ENCODE measurements around the gene DLG2. TPM values are rescaled to one million over a fixed set of nuclear protein-coding genes. Genes with fewer than 3 reads are reported as not detected.

DLG2 gene
- total RNA-seq, 4 donors from 2014 or later, result 0.18 to 8.3 (median 2.5) TPM

GRCh38 chr11:85558411-85558810, 68.7 kb downstream of the DLG2 start:
- H3K4me3 ChIP-seq, result no peak overlapping the region
- no peaks in the 10 kb centered on the region for H3K36me3 ChIP-seq
- no peak overlapping the region for H3K27ac ChIP-seq
- H3K4me1 ChIP-seq, result no peaks in the 10 kb centered on the region
- H3K27me3 ChIP-seq, result no peaks in the 10 kb centered on the region
- DNase-seq, result no peak
- H3K9me3 ChIP-seq, result peaks cover 0 to 5% (median 0%) of the 10 kb centered on the region in 4 donors
- TF ChIP-seq CTCF (IDR thresholded peaks at IDR 0.05) (no peak), POLR2A (IDR thresholded peaks at IDR 0.05) (no peak)

- no peak for TF ChIP-seq CTCF (IDR thresholded peaks at IDR 0.05)
- no peak for TF ChIP-seq POLR2A (IDR thresholded peaks at IDR 0.05)
- no peaks in the 10 kb centered on the region for H3K4me1 ChIP-seq
These were observed 75.3 kb downstream of the DLG2 start for GRCh38 chr11:85551881-85552280.

GRCh38 chr11:85541683-85542082, 85.5 kb downstream of the DLG2 start:
- no peak overlapping the region for H3K4me3 ChIP-seq
- no peaks in the 10 kb centered on the region for H3K27me3 ChIP-seq
- TF ChIP-seq CTCF (IDR thresholded peaks at IDR 0.05) (no peak), POLR2A (IDR thresholded peaks at IDR 0.05) (no peak)
- no peaks in the 10 kb centered on the region for H3K36me3 ChIP-seq
- DNase-seq, result no peak
- no peaks in the 10 kb centered on the region for H3K9me3 ChIP-seq
- no peaks in the 10 kb centered on the region for H3K4me1 ChIP-seq
- no peak overlapping the region for H3K27ac ChIP-seq

More at GRCh38 chr11:85551881-85552280, 75.3 kb downstream of the DLG2 start:
- Histone ChIP-seq H3K4me3 (no peak overlapping the region), H3K36me3 (no peaks in the 10 kb centered on the region), H3K27ac (no peak overlapping the region), H3K27me3 (no peaks in the 10 kb centered on the region), H3K9me3 (no peaks in the 10 kb centered on the region)
- no peak for DNase-seq

- Histone ChIP-seq H3K4me3 (no peak overlapping the region), H3K27me3 (no peaks in the 10 kb centered on the region), H3K4me1 (no peaks in the 10 kb centered on the region), H3K36me3 (no peaks in the 10 kb centered on the region), H3K9me3 (no peaks in the 10 kb centered on the region), H3K27ac (no peak overlapping the region)
- DNase-seq, result no peak
- TF ChIP-seq CTCF (IDR thresholded peaks at IDR 0.05) (no peak), POLR2A (IDR thresholded peaks at IDR 0.05) (no peak)
These were observed 86.4 kb downstream of the DLG2 start for GRCh38 chr11:85540635-85541205.

GRCh38 chr11:85540181-85540580, 87.0 kb downstream of the DLG2 start:
- TF ChIP-seq CTCF (IDR thresholded peaks at IDR 0.05) (no peak), POLR2A (IDR thresholded peaks at IDR 0.05) (no peak)
- Histone ChIP-seq H3K4me3 (no peak overlapping the region), H3K9me3 (no peaks in the 10 kb centered on the region), H3K36me3 (no peaks in the 10 kb centered on the region), H3K27me3 (no peaks in the 10 kb centered on the region), H3K27ac (no peak overlapping the region), H3K4me1 (no peaks in the 10 kb centered on the region)
- DNase-seq, result no peak

GRCh38 chr11:85539740-85540139, 87.4 kb downstream of the DLG2 start:
- Histone ChIP-seq H3K4me3 (no peak overlapping the region), H3K4me1 (no peaks in the 10 kb centered on the region), H3K27me3 (no peaks in the 10 kb centered on the region), H3K27ac (no peak overlapping the region), H3K9me3 (no peaks in the 10 kb centered on the region), H3K36me3 (no peaks in the 10 kb centered on the region)
- TF ChIP-seq CTCF (IDR thresholded peaks at IDR 0.05), result no peak
- no peak for TF ChIP-seq POLR2A (IDR thresholded peaks at IDR 0.05)
- DNase-seq, result no peak
